Cerebellar cortex (tissue), 1 donor: ENCODE data around the gene HGFAC.

Experiments used
- DNase-seq: peaks from one replicate; pipeline ENCODE4 v3.0.0-alpha.2; 2015; ENCODE audit warnings: low spot score

Gene HGFAC

GRCh38 chr4:3486541-3487540, 45.1 kb downstream of the HGFAC start:
- no peak for DNase-seq

DNA sequence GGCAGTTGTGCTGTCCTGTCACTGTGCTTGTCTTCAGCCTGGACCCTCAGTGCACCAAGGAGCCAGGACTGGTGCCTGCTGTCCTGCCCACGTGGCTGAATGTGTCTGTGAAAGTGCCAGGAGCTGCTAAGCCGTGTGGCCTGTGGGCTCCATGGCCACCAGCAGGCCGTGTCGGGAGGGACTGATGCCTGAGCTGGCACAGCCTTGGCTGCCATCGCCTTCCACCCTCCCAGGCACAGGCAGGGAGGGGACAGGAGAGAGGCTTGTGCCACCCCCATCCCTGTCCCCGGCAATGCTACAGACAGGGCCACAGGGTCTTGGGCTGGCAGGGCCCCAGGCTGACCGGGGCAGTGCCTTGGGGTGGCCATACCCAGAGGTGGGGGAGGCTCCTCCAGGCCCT, 46.1 kb downstream of the HGFAC start:
- peak; percentile 38 for DNase-seq

DNA sequence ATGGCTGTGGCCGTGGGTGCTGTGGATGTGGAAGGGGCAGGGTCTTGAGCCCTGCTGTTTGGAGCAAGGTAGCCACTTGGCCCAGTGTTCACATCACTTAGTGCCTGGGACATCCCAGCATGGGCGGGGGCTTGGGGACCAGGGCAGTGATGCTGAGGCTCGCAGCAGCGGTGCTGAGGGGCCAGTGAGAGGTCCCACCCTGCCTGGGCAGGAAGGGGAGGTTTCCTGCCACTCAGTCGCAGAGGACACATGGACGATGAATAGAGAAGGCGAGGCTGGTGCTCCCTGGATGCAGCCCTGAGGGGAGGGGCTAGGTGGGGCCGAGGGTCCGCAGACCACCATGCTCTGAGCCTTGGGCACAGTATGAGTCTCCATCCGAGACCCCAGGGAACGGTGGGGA, 47.1 kb downstream of the HGFAC start:
- no peak for DNase-seq

DNA sequence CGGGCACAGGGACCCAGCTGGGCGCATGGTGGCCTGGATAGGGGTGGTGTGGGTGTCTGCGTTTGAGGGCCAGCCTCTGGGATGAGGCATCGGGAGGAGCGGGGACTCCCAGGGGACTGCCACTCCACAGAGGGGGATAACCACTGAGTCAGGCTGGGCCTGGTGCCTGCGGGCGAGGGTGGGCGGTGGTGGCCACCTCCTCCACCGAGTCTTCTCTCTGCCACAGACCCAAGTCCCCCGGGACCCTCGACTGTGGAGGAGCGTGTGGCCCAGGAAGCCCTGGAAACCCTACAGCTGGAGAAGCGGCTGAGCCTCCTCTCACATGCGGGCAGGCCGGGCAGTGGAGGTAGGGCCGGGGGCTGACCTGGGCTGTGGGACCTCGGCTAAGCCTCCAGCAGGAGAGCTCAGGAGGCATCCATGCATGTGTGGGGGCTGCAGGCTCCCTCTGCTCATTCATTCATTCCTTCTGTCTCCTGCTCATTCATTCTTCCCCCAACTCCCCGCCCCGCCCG, 47.7 kb downstream of the HGFAC start:
- DNase-seq = peak; percentile 44

DNA sequence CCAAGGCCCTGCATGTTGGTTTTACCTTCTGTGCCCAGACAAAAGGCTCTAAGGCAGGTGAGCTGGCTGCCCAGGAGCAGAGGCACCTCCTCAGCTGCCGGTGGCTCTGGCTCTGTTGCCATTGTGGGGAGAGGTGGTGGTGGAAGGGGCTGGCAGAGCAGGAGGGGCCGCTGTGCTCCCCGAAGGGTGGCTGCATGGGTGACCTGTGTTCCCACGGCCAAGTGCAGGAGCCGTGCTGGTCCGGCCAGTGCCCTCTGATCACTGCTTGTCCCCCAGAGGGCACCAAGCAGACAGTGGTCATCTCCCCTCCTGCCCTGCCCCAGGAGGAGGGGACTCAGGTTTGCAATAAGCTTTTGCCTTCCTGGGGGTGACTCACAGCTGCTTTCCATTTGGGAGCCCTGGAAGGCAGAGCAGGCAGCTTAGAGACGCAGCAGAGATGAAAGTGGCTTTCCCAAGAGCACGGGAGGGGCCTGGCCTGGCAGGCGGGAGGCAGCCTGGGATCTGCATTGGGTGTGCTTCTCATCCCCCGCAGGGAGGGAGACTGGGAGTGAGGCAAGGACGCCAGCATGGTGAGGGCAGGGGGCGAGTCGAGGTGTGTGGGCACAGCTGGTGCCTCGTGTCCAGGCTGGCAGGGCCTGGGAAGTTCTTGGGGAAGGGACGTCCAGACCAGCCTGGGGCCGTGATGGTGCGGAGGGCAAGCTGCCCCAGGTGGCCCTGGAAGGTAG, 50.1 kb downstream of the HGFAC start:
- no peak for DNase-seq

- no peak for DNase-seq
Measured at GRCh38 chr4:3492741-3493719, 51.3 kb downstream of the HGFAC start.

DNA sequence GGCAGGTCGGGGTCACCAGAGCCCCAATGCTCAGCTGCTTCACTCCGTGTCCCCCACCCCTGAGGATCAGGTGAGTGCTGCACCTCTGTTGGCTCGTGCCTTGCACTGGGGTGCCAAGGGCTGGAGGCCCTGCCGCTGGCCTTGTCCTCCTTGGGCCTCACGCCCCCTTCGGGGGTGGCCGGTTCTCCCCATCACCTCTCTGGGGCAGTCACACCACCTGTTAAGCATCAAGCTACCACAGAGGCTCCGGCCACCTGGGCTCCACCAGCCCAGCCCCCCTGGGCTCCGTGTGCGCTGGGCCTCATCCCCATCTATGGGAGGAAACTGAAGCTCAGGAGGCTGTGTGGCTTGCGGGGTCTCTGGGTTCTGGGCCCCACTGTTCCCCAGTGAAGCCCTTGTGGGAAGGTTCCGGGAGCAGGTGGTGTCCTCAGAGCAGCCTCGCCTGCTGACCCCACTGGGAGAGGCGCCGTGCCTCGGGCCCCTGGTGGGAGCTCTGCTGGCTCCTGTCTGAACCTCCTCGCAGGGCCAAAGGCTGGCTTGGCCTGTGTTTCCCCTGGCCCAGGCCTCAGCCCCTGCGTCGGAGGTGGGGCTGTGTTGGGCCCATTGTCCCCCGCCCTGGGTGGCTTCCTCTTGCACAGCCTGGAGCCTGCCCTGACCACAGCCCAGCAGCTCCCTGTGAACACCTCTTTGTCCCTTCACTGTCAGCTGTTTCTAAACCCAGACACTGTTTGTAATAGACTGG, 52.1 kb downstream of the HGFAC start:
- no peak for DNase-seq

- no peak for DNase-seq
Measured at GRCh38 chr4:3494462-3494871, 52.7 kb downstream of the HGFAC start.

DNA sequence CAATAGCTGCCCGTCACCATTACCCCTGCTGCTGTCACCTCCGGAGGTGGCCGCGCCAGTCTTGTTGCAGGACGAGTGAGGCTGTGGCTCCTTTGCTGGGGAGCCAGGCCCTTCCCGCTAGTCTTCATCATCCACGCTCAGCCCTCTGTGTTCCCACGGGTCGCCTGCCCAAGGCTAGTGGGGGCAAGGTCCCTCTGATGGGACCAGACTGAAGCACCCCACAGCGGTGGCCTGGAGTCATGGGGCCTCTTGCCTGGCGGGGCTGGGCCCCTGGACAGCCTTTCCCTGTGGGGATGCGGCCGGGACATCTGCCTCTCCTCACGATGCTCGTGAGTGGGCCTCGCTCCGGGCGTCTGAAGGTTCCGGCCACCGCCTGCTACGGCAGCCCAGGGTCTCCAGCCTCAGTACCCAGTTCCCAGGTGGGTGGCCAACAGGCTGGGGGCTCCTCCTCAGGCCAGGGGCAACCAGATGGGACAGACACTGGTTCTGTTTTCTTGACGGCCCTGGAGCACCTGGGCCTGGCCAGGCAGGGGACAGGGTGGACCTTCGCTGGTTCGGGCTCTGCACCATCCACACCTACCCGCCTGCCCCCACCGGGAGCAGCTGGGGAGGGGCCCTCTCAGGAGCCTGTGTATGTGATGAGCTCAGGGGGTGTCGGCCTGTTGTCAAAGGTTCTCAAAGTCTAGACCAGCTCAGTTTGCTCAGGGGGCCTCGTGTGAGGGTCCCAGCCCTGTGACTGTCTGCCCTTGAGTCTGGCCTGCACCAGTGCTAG, 53.6 kb downstream of the HGFAC start:
- no peak for DNase-seq

DNA sequence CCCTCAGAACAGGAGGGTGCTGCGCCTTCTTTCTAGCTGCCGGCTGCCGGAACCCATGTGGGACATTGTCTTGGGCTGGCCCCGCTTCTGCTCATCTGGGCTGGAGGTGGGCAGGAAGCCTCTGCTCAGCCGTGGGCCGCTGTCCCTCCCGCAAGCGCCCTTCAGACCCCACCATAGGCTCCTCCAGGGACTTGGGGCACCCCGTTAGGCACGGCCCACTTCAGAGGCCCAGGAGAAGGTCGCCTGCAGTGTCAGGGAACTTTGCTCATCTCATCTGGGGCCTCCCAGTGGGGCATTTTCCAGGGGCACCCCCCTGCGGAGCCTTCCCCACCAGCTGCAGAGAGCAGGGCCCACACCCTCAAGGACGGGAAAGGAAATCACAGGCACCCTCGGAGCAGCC, 54.3 kb downstream of the HGFAC start:
- no peak for DNase-seq

DNA sequence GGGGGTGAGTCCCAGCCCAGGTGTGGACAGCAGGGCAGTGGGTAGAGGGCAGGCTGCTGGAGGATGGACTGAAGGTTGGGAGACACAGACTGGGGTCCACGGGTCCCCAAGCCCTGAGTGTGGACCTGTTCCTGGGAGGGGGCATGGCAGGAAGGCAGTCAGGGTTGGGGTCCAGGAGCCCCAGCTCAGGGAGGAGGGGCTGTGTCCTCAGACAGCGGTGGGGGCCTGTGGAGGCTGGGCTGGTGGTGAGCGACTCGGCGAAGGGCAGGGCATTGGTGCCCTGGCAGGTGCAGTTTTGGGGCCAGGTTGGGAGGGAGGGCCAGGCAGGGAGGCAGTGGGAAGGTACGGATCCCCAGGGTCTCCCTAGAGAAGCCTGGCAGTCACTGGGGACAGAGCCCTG, 55.3 kb downstream of the HGFAC start:
- DNase-seq = no peak

- DNase-seq = peak; percentile 37
Measured at GRCh38 chr4:3497523-3498389, 56.0 kb downstream of the HGFAC start.

- DNase-seq = no peak
Measured at GRCh38 chr4:3498407-3498806, 56.6 kb downstream of the HGFAC start.
